MCF 10A (cell line): ENCODE measurements around the gene TMEM72. TPM values are rescaled to one million over a fixed set of nuclear protein-coding genes. Genes with fewer than 3 reads are reported as not detected.

Experiments used
- BruUV-seq: library from RNA; stranded (reverse); fragments of 400-500 nt; replicated peaks from 2 replicates; lab custom pipeline; 2021; lab: Mats Ljungman, UMichigan
- CTCF ChIA-PET: fragments of 300-600 bp; sonication (Branson Sonifier 250); formaldehyde crosslinking; extraction: SDS; loops from one replicate; lab custom pipeline; 2021; ENCODE audit warnings: antibody characterized with exemption, inconsistent platforms; lab: Yijun Ruan, JAX
- POLR2A ChIA-PET: fragments of 300-600, 350-650 bp; sonication (Branson Sonifier 250); formaldehyde crosslinking; extraction: SDS; loops from one replicate; lab custom pipeline; 2020; ENCODE audit warnings: antibody characterized with exemption, inconsistent platforms; lab: Yijun Ruan, JAX
- DNase-seq: peaks from one replicate; pipeline ENCODE4 v3.0.0-alpha.2; 2018; ENCODE audit not compliant: unreplicated experiment
- H3K27ac Mint-ChIP-seq: one replicate; pipeline ENCODE4 v1.8.0; 2022; ENCODE audit warnings: mild to moderate bottlenecking, low read depth, mixed read lengths; ENCODE audit not compliant: unreplicated experiment
- H3K27me3 Mint-ChIP-seq: one replicate; pipeline ENCODE4 v1.8.0; 2022; ENCODE audit warnings: mixed read lengths; ENCODE audit not compliant: insufficient read depth, unreplicated experiment
- H3K36me3 Mint-ChIP-seq: one replicate; pipeline ENCODE4 v1.8.0; 2022; ENCODE audit warnings: mild to moderate bottlenecking, moderate library complexity, mixed read lengths; ENCODE audit not compliant: insufficient read depth, unreplicated experiment
- H3K4me1 Mint-ChIP-seq: one replicate; pipeline ENCODE4 v1.8.0; 2022; ENCODE audit warnings: mixed read lengths; ENCODE audit not compliant: insufficient read depth, unreplicated experiment
- H3K4me3 Mint-ChIP-seq: one replicate; pipeline ENCODE4 v1.8.0; 2022; ENCODE audit warnings: mild to moderate bottlenecking, moderate library complexity, mixed read lengths; ENCODE audit not compliant: unreplicated experiment
- H3K9me3 Mint-ChIP-seq: one replicate; pipeline ENCODE4 v1.8.0; 2022; ENCODE audit warnings: mixed read lengths; ENCODE audit not compliant: unreplicated experiment
- CTCF ChIP-seq: fragments of 200-600 bp; IDR thresholded peaks from one replicate; pipeline ENCODE4 v1.8.0; 2022; ENCODE audit warnings: antibody characterized with exemption, mild to moderate bottlenecking; ENCODE audit not compliant: unreplicated experiment
- intact Hi-C: fragments of 100-400 bp; cut with micrococcal nuclease; formaldehyde crosslinking; loops from 2 replicates; pipeline ENCODE4 v1.14.1; 2022
- total RNA-seq: library from RNA; stranded (reverse); gene quantifications from 2 replicates; pipeline ENCODE4 v1.2.3, GENCODE V29; 2022

The TMEM72 gene
- total RNA-seq, 1 experiment from 2014 or later, result not detected

- no TSS peak for BruUV-seq
- ChIA-PET POLR2A (no interaction called here), CTCF (interaction anchor here (0.6 to 1.1 kb wide), 2 partner anchors 14 to 530 kb away, joined by 4 to 5 read pairs; no protein-coding TSS in a partner anchor)
- Mint-ChIP-seq H3K4me1 (peaks cover 4% of the 10 kb centered on the region), H3K9me3 (no peaks in the 10 kb centered on the region), H3K27me3 (no peaks in the 10 kb centered on the region), H3K4me3 (no peak overlapping the region), H3K27ac (no peak overlapping the region), H3K36me3 (no peaks in the 10 kb centered on the region)
- intact Hi-C loops, result no loop called here
- DNase-seq, result no peak
- no peak for TF ChIP-seq CTCF
Measured at GRCh38 chr10:44889834-44890233, 21.3 kb upstream of the TMEM72 start.

DNA sequence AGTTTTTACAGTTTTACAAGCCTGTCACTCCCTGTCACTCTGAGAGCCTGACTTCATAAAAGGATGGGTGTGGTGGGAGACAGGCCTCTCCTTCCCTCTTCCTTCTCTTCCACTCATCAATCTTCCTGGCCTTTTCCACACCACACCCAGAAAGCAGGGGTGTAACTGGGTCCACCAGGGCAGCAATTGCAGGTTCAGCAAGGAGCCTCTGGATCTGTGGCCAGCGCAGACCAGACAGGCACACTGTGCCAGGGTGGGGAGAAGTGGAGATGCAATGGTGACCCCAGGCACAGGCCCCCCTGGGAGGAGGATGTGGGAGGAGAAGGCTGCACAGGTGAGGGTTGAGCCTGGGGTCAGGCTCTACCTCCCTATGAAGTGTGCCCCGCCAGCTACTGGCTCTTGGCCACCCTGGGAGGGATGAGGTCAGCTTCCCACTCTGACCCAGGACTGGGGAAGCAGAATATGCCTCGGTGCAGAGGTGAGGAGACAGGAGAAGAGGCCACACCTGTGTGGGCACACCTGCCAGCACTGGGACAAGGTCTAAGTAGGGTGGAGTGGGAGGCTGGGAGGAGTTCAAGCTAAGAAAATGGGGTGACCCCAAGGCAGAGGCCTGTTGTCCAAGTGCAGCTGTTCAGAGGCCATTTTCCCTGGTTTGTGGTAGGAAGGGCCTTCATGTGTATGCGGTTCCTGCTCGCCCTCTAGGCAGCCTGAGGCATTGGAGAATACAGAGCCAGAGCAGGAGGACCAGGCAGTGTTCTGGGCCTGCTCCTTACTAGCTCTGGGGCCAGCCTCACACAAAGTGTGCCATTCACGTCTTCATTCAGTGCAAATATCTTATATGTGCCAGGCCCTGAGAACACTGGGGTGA, 20.2 kb upstream of the TMEM72 start:
- H3K36me3 Mint-ChIP-seq, result no peaks in the 10 kb centered on the region
- BruUV-seq, result no TSS peak
- H3K9me3 Mint-ChIP-seq, result no peaks in the 10 kb centered on the region
- DNase-seq, result no peak
- H3K4me3 Mint-ChIP-seq, result no peak overlapping the region
- intact Hi-C loops, result no loop called here
- POLR2A ChIA-PET, result no interaction called here
- no peak overlapping the region for H3K27ac Mint-ChIP-seq
- CTCF ChIA-PET, result interaction anchor here (0.6 kb wide), 1 partner anchor 531 kb away, joined by 5 read pairs; no protein-coding TSS in a partner anchor
- peaks cover 4% of the 10 kb centered on the region for H3K4me1 Mint-ChIP-seq
- H3K27me3 Mint-ChIP-seq, result no peaks in the 10 kb centered on the region
- TF ChIP-seq CTCF, result no peak

- Mint-ChIP-seq H3K27me3 (no peaks in the 10 kb centered on the region), H3K9me3 (no peaks in the 10 kb centered on the region), H3K4me3 (no peak overlapping the region), H3K36me3 (no peaks in the 10 kb centered on the region), H3K4me1 (no peaks in the 10 kb centered on the region), H3K27ac (no peak overlapping the region)
- no peak for DNase-seq
- TF ChIP-seq CTCF, result no peak
- intact Hi-C loops, result no loop called here
- no TSS peak for BruUV-seq
- CTCF ChIA-PET, result no interaction called here
- POLR2A ChIA-PET, result no interaction called here
Measured at GRCh38 chr10:44891721-44892120, 19.4 kb upstream of the TMEM72 start.

GRCh38 chr10:44893604-44894468, 17.3 kb upstream of the TMEM72 start:
- DNase-seq, result no peak
- no peak for TF ChIP-seq CTCF
- Mint-ChIP-seq H3K27me3 (no peaks in the 10 kb centered on the region), H3K36me3 (no peaks in the 10 kb centered on the region), H3K4me1 (no peaks in the 10 kb centered on the region), H3K9me3 (no peaks in the 10 kb centered on the region), H3K4me3 (no peak overlapping the region), H3K27ac (no peak overlapping the region)
- CTCF ChIA-PET, result no interaction called here
- intact Hi-C loops, result no loop called here
- BruUV-seq, result no TSS peak
- POLR2A ChIA-PET, result no interaction called here
